ENCODE results near the gene UBQLN4. TPM values are rescaled to one million over a fixed set of nuclear protein-coding genes. Genes with fewer than 3 reads are reported as not detected.
"Not testable (repeated sequence)": the region's sequence is repeated elsewhere in the genome, so short reads cannot be mapped to it uniquely, and the experiment has no call there.

UBQLN4 gene
- total RNA-seq, 3 donors from 2014 or later (not counting 1 experiment from before 2014, with no cell fraction given) = 14.4 to 23.5 (median 23.5) TPM

DNA sequence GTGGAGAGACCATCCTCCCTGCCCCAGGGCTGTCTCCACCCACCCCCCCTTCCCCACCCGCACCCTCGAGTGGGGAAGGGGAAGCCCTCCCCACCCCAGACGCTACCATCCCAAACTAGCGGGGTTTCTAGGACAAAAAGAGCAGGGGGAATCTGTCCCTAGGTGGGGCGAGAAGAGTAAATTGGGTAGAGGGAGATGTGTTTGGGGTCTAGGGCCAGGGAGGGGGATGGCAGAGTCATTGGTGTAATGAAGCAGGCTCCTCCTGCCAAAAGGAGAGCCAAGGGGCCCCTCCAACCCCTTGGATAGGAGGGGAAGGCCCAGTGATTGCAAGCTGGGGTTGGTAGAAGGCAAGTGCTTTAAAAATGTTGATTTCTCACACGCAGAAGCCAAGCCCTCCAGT is 18.7 kb upstream of the UBQLN4 start:
- Histone ChIP-seq H3K4me1 (ENCODE audit: control insufficient read depth, insufficient read depth, low read length) (peaks cover 16% of the 10 kb centered on the region), H3K36me3 (ENCODE audit: control insufficient read depth, insufficient read depth, low read length) (no peaks in the 10 kb centered on the region), H3K4me3 (ENCODE audit: low read length) (no peak overlapping the region), H3K27ac (ENCODE audit: low read length) (no peak overlapping the region), H3K9me3 (ENCODE audit: control insufficient read depth, insufficient read depth, low read length) (no peaks in the 10 kb centered on the region), H3K27me3 (ENCODE audit: control insufficient read depth, insufficient read depth, low read length) (no peaks in the 10 kb centered on the region)
- 92% methylated on average over 3 of the region's 6 CpGs for WGBS (ENCODE audit: insufficient coverage)
- Mint-ChIP-seq H3K27me3 (ENCODE audit: low read depth in 2 of 2) (peaks cover 0 to 7% of the 10 kb centered on the region in 2 donors), H3K4me1 (peaks cover 0 to 8% of the 10 kb centered on the region in 2 donors), H3K27ac (no peak overlapping the region), H3K9me3 (no peaks in the 10 kb centered on the region), H3K4me3 (no peak overlapping the region), H3K36me3 (no peaks in the 10 kb centered on the region)
- DNase-seq (no peak), ATAC-seq (no peak)
- TF ChIP-seq, protein P1, sequence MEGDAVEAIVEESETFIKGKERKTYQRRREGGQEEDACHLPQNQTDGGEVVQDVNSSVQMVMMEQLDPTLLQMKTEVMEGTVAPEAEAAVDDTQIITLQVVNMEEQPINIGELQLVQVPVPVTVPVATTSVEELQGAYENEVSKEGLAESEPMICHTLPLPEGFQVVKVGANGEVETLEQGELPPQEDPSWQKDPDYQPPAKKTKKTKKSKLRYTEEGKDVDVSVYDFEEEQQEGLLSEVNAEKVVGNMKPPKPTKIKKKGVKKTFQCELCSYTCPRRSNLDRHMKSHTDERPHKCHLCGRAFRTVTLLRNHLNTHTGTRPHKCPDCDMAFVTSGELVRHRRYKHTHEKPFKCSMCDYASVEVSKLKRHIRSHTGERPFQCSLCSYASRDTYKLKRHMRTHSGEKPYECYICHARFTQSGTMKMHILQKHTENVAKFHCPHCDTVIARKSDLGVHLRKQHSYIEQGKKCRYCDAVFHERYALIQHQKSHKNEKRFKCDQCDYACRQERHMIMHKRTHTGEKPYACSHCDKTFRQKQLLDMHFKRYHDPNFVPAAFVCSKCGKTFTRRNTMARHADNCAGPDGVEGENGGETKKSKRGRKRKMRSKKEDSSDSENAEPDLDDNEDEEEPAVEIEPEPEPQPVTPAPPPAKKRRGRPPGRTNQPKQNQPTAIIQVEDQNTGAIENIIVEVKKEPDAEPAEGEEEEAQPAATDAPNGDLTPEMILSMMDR (IDR thresholded peaks at IDR 0.05) = no peak
- intact Hi-C loops (cut with micrococcal nuclease) = no loop called here

DNA sequence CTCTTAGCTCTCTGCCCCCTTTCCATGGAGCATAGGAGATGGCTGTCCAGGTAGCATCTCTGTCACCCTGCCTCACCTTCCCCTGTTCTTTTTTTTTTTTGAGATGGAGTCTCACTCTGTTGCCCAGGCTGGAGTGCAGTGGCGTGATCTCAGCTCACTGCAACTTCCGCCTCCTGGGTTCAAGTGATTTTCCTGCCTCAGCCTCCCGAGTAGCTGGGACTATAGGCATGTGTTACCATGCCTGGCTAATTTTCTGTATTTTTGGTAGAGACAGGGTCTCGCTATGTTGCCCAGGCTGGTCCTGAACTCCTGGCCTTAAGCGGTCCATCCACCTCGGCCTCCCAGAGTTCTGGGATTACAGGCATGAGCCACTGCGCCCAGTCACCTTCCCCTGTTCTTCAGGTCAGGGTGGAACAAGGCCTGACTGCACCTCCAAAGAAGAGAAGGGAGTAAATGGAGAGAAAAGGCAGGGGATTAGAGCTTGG is 17.8 kb upstream of the UBQLN4 start:
- 80% methylated on average over 7 of the region's 7 CpGs for WGBS (ENCODE audit: insufficient coverage)
- H3K9me3 ChIP-seq (ENCODE audit: control insufficient read depth, insufficient read depth, low read length); H3K27ac ChIP-seq (ENCODE audit: low read length): not testable (repeated sequence)

DNA sequence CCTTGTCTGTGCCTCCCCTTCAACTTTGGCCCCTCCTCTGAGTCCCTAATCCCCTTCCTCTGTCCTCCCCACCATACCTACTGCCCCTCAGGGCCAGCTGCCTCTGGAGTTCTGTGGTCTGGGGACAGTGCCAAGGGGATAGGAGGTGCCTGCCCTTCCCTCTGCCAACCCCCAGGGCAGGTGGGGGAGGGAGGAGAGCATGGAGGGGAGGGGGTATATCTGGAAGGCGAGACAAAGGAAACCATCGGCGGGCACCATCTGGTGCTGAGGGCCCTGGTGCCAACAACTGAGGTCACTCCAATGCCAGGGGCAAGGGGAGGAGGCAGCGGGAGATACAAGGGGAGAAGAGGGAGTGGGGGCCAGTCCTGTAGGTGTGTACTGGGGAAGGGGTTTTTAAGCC is 16.9 kb upstream of the UBQLN4 start:
- TF ChIP-seq, protein P1 (IDR thresholded peaks at IDR 0.05) = no peak
- Mint-ChIP-seq H3K9me3 (no peaks in the 10 kb centered on the region), H3K4me3 (no peak overlapping the region), H3K36me3 (no peaks in the 10 kb centered on the region), H3K4me1 (peaks cover 0 to 10% of the 10 kb centered on the region in 2 donors), H3K27ac (no peak overlapping the region), H3K27me3 (ENCODE audit: low read depth in 2 of 2) (peaks cover 0 to 5% of the 10 kb centered on the region in 2 donors)
- Histone ChIP-seq H3K4me3 (ENCODE audit: low read length) (no peak overlapping the region), H3K4me1 (ENCODE audit: control insufficient read depth, insufficient read depth, low read length) (peaks cover under 1% of the 10 kb centered on the region), H3K27me3 (ENCODE audit: control insufficient read depth, insufficient read depth, low read length) (no peaks in the 10 kb centered on the region), H3K27ac (ENCODE audit: low read length) (no peak overlapping the region), H3K9me3 (ENCODE audit: control insufficient read depth, insufficient read depth, low read length) (no peaks in the 10 kb centered on the region), H3K36me3 (ENCODE audit: control insufficient read depth, insufficient read depth, low read length) (no peaks in the 10 kb centered on the region)
- 58% methylated on average over 4 of the region's 4 CpGs for WGBS (ENCODE audit: insufficient coverage)
- DNase-seq = no peak
- ATAC-seq = no peak
- intact Hi-C loops (cut with micrococcal nuclease) = no loop called here

More for the DNA sequence above, 17.8 kb upstream of the UBQLN4 start:
- intact Hi-C loops (cut with micrococcal nuclease); H3K9me3 Mint-ChIP-seq; H3K27ac Mint-ChIP-seq; H3K27me3 ChIP-seq (ENCODE audit: control insufficient read depth, insufficient read depth, low read length); DNase-seq; H3K4me3 Mint-ChIP-seq; ATAC-seq; H3K36me3 ChIP-seq (ENCODE audit: control insufficient read depth, insufficient read depth, low read length); H3K4me1 ChIP-seq (ENCODE audit: control insufficient read depth, insufficient read depth, low read length); H3K4me3 ChIP-seq (ENCODE audit: low read length); H3K36me3 Mint-ChIP-seq; H3K27me3 Mint-ChIP-seq (ENCODE audit: low read depth in 2 of 2): not testable (repeated sequence)
- H3K4me1 Mint-ChIP-seq = peaks cover 0 to 11% of the 10 kb centered on the region in 2 donors

DNA sequence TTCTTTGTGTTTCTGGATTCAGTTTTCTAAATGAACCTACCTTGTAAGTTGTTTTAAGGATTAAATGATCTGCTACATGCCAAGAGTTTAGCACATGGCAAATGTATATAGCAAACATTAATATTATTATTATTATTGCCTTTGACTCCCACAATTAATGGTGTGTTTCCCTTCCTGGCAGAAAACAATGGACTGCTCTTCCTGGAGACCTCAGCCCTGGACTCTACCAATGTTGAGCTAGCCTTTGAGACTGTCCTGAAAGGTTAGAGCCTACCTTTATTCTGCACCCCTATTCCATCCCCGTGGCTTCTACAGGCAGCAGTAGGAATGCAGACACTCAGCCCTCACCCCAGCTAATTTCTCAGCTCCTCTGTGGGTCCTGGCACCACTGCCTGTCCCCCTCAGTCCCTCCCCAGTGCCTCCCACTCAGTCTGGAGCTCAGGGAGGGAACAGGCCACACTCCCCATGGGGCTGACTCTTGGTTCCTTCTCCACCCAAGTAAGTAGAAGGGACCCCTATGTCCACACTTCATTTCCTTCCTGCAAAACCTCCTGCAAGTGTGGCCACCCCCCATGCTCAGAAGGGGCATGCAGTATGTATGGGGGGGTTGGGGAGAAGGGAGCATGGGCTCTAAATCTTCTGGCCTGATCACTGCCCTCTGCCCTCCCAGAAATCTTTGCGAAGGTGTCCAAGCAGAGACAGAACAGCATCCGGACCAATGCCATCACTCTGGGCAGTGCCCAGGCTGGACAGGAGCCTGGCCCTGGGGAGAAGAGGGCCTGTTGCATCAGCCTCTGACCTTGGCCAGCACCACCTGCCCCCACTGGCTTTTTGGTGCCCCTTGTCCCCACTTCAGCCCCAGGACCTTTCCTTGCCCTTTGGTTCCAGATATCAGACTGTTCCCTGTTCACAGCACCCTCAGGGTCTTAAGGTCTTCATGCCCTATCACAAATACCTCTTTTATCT is 16.2 kb upstream of the UBQLN4 start:
- no peak for ATAC-seq
- TF ChIP-seq, protein P1 (IDR thresholded peaks at IDR 0.05) = no peak
- Mint-ChIP-seq H3K4me3 (no peak overlapping the region), H3K27me3 (ENCODE audit: low read depth in 2 of 2) (peaks cover 0 to 4% of the 10 kb centered on the region in 2 donors), H3K9me3 (no peaks in the 10 kb centered on the region), H3K4me1 (peaks cover 0 to 14% of the 10 kb centered on the region in 2 donors), H3K27ac (no peak overlapping the region), H3K36me3 (no peaks in the 10 kb centered on the region)
- WGBS (ENCODE audit: insufficient coverage) = 91% methylated on average over 3 of the region's 3 CpGs
- Histone ChIP-seq H3K27ac (ENCODE audit: low read length) (no peak overlapping the region), H3K4me1 (ENCODE audit: control insufficient read depth, insufficient read depth, low read length) (no peaks in the 10 kb centered on the region), H3K4me3 (ENCODE audit: low read length) (no peak overlapping the region), H3K9me3 (ENCODE audit: control insufficient read depth, insufficient read depth, low read length) (no peaks in the 10 kb centered on the region), H3K27me3 (ENCODE audit: control insufficient read depth, insufficient read depth, low read length) (no peaks in the 10 kb centered on the region), H3K36me3 (ENCODE audit: control insufficient read depth, insufficient read depth, low read length) (no peaks in the 10 kb centered on the region)
- no peak for DNase-seq
- intact Hi-C loops (cut with micrococcal nuclease) = no loop called here

Measured in natural killer cell (primary cell).